22Rv1 (cell line): ENCODE data around the gene PLAAT1.

Source experiments
- H3K27ac ChIP-seq: fragments of 450-650 bp; 2 replicates; pipeline ENCODE4 v1.5.1; 2017
- ZFX ChIP-seq: fragments of 450-650 bp; IDR thresholded peaks from 2 replicates; pipeline ENCODE4 v1.6.1; 2017; ENCODE audit warnings: antibody characterized with exemption, borderline replicate concordance
- TF ChIP-seq, protein P1 (sequence below): fragments of 450-650 bp; IDR thresholded peaks from 2 replicates; pipeline ENCODE4 v1.5.1; 2017; ENCODE audit warnings: mild to moderate bottlenecking

PLAAT1 gene

DNA sequence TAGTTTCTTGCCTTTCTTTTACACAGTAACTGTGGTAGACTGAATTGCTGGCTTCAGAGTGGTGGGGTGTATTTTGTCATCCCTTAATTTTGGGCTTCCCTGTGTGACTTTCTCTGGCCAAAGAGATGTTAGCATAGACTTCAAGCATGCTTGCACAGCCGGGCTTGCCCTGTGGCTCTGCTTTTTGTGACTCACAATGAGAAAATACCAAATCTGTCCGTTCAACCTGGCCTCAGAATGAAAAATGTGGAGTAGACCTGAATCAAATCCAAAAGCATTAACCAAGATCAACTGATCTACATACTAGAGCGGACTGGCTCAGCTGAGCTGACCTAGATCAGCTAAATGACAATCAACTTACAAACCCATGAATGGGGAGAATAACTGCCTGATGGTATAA is 51.4 kb downstream of the PLAAT1 start:
- no peak for TF ChIP-seq ZFX
- TF ChIP-seq, protein P1, sequence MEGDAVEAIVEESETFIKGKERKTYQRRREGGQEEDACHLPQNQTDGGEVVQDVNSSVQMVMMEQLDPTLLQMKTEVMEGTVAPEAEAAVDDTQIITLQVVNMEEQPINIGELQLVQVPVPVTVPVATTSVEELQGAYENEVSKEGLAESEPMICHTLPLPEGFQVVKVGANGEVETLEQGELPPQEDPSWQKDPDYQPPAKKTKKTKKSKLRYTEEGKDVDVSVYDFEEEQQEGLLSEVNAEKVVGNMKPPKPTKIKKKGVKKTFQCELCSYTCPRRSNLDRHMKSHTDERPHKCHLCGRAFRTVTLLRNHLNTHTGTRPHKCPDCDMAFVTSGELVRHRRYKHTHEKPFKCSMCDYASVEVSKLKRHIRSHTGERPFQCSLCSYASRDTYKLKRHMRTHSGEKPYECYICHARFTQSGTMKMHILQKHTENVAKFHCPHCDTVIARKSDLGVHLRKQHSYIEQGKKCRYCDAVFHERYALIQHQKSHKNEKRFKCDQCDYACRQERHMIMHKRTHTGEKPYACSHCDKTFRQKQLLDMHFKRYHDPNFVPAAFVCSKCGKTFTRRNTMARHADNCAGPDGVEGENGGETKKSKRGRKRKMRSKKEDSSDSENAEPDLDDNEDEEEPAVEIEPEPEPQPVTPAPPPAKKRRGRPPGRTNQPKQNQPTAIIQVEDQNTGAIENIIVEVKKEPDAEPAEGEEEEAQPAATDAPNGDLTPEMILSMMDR, result no peak
- H3K27ac ChIP-seq, result no peak overlapping the region

DNA sequence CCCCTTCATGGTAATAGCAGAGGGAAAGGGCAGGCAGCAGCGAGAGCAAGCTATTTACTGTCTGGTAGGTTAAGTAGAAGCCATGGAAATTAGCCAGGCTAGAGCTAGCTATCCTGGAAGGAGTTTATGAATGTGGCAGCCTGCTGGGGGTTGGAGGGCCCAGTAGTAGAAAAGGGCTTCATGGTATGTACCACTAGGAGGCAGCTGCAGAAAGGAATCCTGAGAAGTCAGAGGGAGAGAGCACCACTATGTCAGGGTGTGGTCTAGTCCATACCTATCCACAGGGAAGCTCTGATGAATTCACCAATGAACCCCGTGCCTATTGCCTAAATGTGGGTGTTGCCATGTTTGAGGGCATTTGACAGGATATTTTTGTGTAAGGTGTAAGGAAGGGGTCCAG is 55.0 kb downstream of the PLAAT1 start:
- no peak overlapping the region for H3K27ac ChIP-seq
- TF ChIP-seq, protein P1, result no peak
- no peak for TF ChIP-seq ZFX

DNA sequence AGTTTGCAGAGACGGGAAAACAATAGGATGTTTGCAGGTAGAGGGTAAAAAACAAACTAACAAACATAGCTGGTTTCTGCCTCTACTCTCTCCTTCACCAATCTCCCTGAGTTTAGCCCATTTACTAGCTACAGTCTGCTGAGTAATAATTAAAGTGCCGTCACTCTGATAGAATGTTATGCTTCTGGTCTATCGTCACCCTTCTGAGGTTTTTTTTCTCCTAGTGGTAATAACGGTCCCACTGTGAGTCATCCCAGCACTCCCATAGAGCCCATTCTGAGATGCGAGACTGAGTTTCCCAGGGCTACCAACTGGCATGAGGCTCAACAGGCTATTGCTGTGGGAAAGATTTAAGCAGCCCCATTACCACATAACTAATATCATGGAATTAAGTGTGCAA is 56.4 kb downstream of the PLAAT1 start:
- TF ChIP-seq, protein P1, result no peak
- no peak for TF ChIP-seq ZFX
- no peak overlapping the region for H3K27ac ChIP-seq

DNA sequence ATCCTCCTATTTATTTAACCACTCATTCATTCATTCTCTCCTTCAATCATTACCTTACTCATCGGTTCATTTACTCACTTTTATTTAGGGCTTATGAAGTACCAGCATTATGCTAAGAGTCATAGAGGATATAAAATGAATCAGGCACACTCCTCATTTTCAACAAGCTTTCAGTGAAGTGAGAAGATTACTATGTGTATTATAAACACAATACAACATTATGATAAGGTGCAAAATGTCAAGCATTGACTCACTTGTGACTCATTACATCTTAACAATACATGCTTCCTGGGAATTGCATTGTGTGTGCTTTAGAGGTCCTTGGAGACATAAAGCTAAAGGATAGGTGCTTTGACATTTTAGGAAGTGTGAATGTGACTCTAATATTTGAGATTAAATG is 60.4 kb downstream of the PLAAT1 start:
- no peak overlapping the region for H3K27ac ChIP-seq
- TF ChIP-seq, protein P1, result no peak
- no peak for TF ChIP-seq ZFX

DNA sequence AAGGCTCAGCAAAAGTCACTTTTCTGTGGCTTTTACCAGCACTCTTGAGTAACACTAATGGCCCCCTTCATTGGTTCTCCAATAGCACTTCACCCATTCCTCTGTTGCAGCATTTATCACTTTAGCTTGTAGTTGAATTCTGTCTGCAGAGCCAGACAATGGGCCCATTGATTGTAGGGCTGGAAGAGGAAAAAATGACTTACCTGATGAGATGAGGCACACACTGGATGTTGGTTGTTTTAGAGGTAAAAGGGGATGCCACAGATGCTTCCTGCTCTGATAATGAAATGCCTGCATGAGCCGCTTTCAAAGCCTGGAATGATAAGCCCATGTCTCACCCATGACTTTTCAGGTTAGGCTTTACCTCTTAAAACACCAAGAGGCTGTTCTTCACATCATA is 64.3 kb downstream of the PLAAT1 start:
- no peak for TF ChIP-seq ZFX
- TF ChIP-seq, protein P1, result no peak
- H3K27ac ChIP-seq, result no peak overlapping the region

DNA sequence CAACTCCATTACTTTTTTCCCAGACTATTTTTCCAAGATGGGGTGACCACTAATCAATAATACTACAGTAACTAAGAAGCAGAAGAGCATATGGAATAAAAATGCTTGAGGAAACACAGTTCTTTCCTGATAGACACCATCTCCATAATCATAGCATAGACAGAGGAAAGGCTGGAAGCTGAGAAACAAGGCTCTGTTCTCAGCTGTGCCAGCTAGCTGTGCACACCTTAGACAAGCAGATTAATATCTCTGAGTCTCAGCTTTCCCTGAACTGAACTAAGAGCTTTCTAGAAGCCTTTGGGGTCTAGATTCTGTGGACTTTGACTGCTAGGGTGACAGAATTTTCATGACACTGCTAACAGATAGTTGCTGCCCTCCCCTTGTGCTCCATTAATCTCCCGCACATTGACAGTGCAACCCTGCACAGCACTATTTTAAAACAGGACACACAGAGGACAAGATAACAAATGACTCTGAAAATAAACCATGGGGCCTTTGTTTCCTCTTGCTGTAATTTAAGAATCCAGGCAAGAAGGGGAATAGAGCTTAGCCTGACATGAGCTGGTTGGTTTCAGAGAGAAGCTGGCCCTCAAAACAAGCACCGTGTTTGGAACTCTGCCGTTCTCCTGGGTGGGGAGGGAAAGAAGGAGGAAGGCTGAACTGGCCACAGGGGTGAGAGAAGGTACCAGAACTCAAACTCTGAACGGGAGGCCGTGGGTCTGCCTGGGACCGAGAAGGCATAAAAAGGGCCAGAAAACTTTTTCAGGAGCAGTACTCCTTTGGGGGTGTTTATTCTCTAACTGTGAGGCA is 70.1 kb downstream of the PLAAT1 start:
- no peak overlapping the region for H3K27ac ChIP-seq
- TF ChIP-seq, protein P1, result no peak
- no peak for TF ChIP-seq ZFX
